ENCODE results near the gene GALNT12.

The GALNT12 gene

DNA sequence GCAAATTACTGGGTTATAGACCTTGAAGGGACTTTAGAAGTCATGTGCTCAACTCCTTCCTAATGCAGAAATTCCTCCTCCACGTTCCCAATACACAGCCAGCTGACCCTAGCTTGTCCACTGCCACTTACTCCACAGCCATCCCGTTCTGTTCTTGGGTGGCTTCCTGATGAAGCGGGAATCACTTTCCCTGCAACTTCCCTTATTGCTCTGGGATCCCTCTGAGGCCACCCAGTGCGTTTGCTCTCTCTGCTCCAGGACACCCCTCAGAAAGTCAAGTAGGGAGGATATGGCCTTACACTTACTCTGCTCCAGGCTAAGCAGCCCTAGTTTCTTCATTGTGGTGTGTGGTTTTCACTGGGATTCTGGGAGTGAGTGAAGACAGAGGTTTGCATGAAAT is 55.5 kb downstream of the GALNT12 start:
- DNase-seq (ENCODE audit: extremely low read depth, low read depth): no peak
- no peak for TF ChIP-seq CTCF (IDR thresholded peaks at IDR 0.05; ENCODE audit: low read depth, low read length)

DNA sequence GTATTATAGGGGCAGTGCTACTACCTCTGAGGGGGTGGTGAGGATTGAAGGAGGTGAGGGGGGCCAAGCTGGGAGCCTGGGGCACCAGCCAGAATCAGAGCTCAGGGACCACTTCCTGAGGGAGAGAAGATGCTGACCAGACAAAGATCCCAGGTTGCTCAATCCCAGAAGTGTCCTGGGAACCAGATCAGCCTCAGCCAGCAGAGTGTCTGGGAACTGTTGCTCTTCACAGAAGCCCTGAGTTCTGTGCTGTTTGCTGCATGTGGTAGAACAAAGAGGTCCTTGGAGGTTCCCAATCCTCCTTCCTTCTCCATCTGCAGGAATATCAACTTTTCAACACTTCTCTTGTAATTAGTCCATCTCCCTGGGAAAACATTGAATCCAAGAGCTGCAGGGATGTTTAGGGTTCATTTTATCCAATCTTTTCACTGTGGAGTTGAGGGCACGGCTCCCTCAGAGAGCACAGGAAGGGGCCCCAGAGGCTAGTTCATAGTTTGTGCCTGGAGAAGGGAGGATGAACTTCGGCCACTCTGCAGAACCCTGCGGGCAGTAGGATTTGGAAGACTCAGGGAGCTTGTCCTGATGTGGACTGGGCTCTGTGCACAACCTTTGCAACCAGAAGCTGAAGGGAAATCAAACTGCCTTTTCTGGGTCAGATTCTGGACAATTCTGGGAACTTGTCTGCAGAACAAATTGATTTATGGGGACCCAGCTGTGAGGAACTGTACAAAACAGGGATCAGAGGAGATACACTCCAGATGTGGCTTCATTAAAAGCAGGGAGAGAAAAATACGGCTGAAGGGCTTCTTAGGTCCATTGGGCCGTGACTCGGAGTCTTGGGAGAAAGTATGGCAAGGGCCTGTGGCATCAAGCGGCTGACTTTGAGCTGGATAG is 57.1 kb downstream of the GALNT12 start:
- TF ChIP-seq CTCF (IDR thresholded peaks at IDR 0.05; ENCODE audit: low read depth, low read length): no peak
- no peak for DNase-seq (ENCODE audit: extremely low read depth, low read depth)

GRCh38 chr9:98865284-98865875 is 57.9 kb downstream of the GALNT12 start:
- TF ChIP-seq CTCF (IDR thresholded peaks at IDR 0.05; ENCODE audit: low read depth, low read length): no peak

DNA sequence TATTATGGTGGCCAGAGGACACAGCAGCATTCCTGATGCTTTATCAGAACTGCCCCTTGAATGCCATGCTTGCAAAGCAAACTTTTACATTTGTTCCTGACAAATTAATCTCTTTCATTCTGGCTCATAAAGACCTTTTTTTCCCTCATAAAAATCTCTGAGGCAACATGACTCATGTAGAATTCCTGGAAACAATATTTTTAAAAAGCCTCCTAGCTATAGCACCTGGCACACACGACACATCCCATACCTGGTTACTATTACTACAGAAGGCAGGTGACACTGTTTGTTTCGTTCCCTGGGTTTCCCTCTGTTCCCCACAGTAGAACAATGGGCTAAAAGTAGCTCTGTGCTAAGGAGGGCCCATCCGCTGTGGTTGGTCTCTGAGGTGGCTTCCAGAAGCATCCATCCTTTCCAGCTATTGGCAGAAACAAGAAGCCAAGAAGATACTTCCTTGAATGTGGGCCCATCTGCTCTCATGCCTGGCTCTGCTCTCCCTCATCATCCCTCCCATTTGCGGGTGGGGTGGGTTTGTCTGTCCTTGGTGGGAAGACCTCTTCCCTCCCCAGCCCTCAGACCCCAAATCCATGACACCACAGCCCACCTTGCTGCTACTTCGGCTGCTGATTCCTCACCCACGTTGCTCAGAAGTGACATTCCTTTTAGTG is 59.1 kb downstream of the GALNT12 start:
- DNase-seq (ENCODE audit: extremely low read depth, low read depth): no peak
- no peak for TF ChIP-seq CTCF (IDR thresholded peaks at IDR 0.05; ENCODE audit: low read depth, low read length)

More at GRCh38 chr9:98865284-98865875, 57.9 kb downstream of the GALNT12 start:
- no peak for DNase-seq (ENCODE audit: extremely low read depth, low read depth)

- no peak for TF ChIP-seq CTCF (IDR thresholded peaks at IDR 0.05; ENCODE audit: low read depth, low read length)
- DNase-seq (ENCODE audit: extremely low read depth, low read depth): no peak
Measured at GRCh38 chr9:98867103-98867428, 59.6 kb downstream of the GALNT12 start.

DNA sequence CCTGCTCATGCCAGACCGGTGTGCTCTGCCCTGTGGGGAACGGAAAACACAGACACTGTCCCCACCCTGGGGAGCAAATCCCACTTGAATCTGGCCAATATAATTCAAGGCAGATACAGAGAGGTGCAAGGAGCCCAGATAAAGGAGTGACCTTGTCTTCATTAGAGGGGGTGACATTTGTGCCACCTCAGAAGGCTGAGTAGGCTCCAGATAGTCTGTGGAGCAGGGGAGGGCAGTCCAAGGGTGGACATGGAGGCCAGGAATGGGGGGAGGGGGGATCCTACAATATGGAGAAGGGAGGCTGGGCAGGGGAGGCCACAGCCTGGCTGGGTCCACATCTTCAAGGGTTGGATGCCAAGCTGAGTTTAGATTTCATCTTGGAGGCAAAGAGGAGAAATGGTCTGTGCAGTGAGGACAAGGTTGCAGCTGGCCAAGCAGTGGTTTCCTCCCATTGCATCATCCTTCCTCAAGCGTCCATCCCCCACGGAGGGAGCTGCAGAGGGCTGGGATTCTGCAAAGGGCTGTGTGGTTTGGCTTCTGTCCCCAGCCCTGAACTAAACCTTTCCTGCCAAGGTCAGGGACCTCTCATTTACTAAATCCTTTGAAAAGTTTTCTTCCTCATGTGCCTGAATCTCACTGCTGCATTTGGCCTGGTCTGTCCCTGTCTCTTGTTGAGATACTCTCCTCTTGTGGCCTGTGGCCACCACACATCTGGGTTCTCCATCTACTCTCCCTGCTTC is 60.1 kb downstream of the GALNT12 start:
- no peak for TF ChIP-seq CTCF (IDR thresholded peaks at IDR 0.05; ENCODE audit: low read depth, low read length)
- DNase-seq (ENCODE audit: extremely low read depth, low read depth): peak; percentile 97
